ENCODE measurements around the gene PCBP3. TPM values are rescaled to one million over a fixed set of nuclear protein-coding genes. Genes with fewer than 3 reads are reported as not detected.

Gene PCBP3
- total RNA-seq, 1 experiment from 2014 or later, result not detected

DNA sequence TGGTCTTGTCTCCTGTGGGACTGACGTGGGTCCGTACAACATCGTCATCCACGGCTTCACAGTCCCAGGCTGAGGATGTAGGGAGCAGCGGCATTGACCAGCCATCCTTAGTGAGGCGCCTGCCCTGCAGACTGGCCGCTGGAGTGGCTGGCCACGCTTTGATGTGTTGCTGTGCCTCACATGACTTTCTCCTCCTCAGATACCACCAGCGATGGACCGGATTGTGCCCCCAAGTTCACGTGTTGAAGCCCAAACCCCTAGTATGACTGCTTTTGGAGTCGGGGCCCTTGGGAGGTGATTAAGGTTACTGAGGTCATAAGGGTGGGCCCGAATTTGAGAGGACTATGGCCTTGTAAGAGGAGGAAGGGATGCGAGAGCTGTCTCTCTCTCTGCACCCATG is 122.5 kb downstream of the PCBP3 start:
- Histone ChIP-seq H2AFZ (no peak overlapping the region), H3K36me3 (ENCODE audit: low read depth) (no peaks in the 10 kb centered on the region), H3K27ac (no peak overlapping the region), H3F3A (ENCODE audit: insufficient read depth, low read depth) (no peaks in the 10 kb centered on the region), H3K27me3 (ENCODE audit: insufficient read depth, low read depth) (peaks cover 96% of the 10 kb centered on the region), H3K4me2 (no peak overlapping the region), H3K4me3 (no peak overlapping the region), H3K9me2 (ENCODE audit: insufficient read depth) (no peaks in the 10 kb centered on the region), H3K4me1 (replicated peaks; ENCODE audit: insufficient read depth) (no peaks in the 10 kb centered on the region), H3K79me2 (ENCODE audit: low read depth) (no peaks in the 10 kb centered on the region), H4K20me1 (ENCODE audit: insufficient read depth) (no peaks in the 10 kb centered on the region), H3K9me3 (ENCODE audit: insufficient read depth, low read depth) (no peaks in the 10 kb centered on the region)
- intact Hi-C loops (cut with micrococcal nuclease; ENCODE audit: unreplicated experiment), result no loop called here
- BruUV-seq (replicated peaks), result no TSS peak
- POLR2A ChIA-PET (ENCODE audit: unreplicated experiment), result no interaction called here
- no peak for DNase-seq
- no peak for TF ChIP-seq CTCF (conservative IDR thresholded peaks at IDR 0.05)
- TF ChIP-seq EZH2 (IDR thresholded peaks at IDR 0.05; ENCODE audit: low read depth), result no peak
- CTCF ChIA-PET, result no interaction called here

GRCh38 chr21:45766501-45766900 is 123.0 kb downstream of the PCBP3 start:
- Histone ChIP-seq H3K27ac (no peak overlapping the region), H3K4me3 (no peak overlapping the region), H3K9me3 (ENCODE audit: insufficient read depth, low read depth) (no peaks in the 10 kb centered on the region), H4K20me1 (ENCODE audit: insufficient read depth) (no peaks in the 10 kb centered on the region), H3K9me2 (ENCODE audit: insufficient read depth) (no peaks in the 10 kb centered on the region), H3F3A (ENCODE audit: insufficient read depth, low read depth) (no peaks in the 10 kb centered on the region), H2AFZ (no peak overlapping the region), H3K4me2 (no peak overlapping the region), H3K36me3 (ENCODE audit: low read depth) (no peaks in the 10 kb centered on the region), H3K79me2 (ENCODE audit: low read depth) (no peaks in the 10 kb centered on the region), H3K4me1 (replicated peaks; ENCODE audit: insufficient read depth) (no peaks in the 10 kb centered on the region), H3K27me3 (ENCODE audit: insufficient read depth, low read depth) (peaks cover 96% of the 10 kb centered on the region)
- TF ChIP-seq CTCF (conservative IDR thresholded peaks at IDR 0.05) (no peak), EZH2 (IDR thresholded peaks at IDR 0.05; ENCODE audit: low read depth) (no peak)
- POLR2A ChIA-PET (ENCODE audit: unreplicated experiment), result no interaction called here
- BruUV-seq (replicated peaks), result no TSS peak
- intact Hi-C loops (cut with micrococcal nuclease; ENCODE audit: unreplicated experiment), result no loop called here
- DNase-seq, result no peak
- CTCF ChIA-PET, result no interaction called here

- Histone ChIP-seq H3K4me1 (replicated peaks; ENCODE audit: insufficient read depth) (no peaks in the 10 kb centered on the region), H3K9me3 (ENCODE audit: insufficient read depth, low read depth) (no peaks in the 10 kb centered on the region), H3F3A (ENCODE audit: insufficient read depth, low read depth) (no peaks in the 10 kb centered on the region), H3K27ac (no peak overlapping the region), H3K79me2 (ENCODE audit: low read depth) (no peaks in the 10 kb centered on the region), H3K36me3 (ENCODE audit: low read depth) (no peaks in the 10 kb centered on the region), H3K4me2 (no peak overlapping the region), H3K9me2 (ENCODE audit: insufficient read depth) (no peaks in the 10 kb centered on the region), H4K20me1 (ENCODE audit: insufficient read depth) (no peaks in the 10 kb centered on the region), H3K4me3 (no peak overlapping the region), H2AFZ (no peak overlapping the region), H3K27me3 (ENCODE audit: insufficient read depth, low read depth) (peaks cover 96% of the 10 kb centered on the region)
- no peak for DNase-seq
- intact Hi-C loops (cut with micrococcal nuclease; ENCODE audit: unreplicated experiment), result no loop called here
- ChIA-PET CTCF (no interaction called here), POLR2A (ENCODE audit: unreplicated experiment) (no interaction called here)
- TF ChIP-seq EZH2 (IDR thresholded peaks at IDR 0.05; ENCODE audit: low read depth) (no peak), CTCF (conservative IDR thresholded peaks at IDR 0.05) (no peak)
- BruUV-seq (replicated peaks), result no TSS peak
Observed at GRCh38 chr21:45767071-45768006, 123.8 kb downstream of the PCBP3 start.
